Left lung (tissue), 10 donors: ENCODE results near the gene ITFG1. TPM values are rescaled to one million over a fixed set of nuclear protein-coding genes. Genes with fewer than 3 reads are reported as not detected.
A peak's percentile ranks its signal among the peaks of the same experiment; 100 is the strongest.
"Not testable (repeated sequence)": the region's sequence is repeated elsewhere in the genome, so short reads cannot be mapped to it uniquely, and the experiment has no call there.

Experiments
- ATAC-seq: fragments of 200-7000 bp; cut with Tn5 transposase; one replicate; pipeline ENCODE4 v1.9.1; 2020; ENCODE audit warnings: moderate library complexity
- DNase-seq, 4 donors: peaks; one replicate each; pipeline ENCODE4 v3.0.0-alpha.2; 2013 to 2020
- H3K27ac ChIP-seq, 2 donors: fragments of 200-600 bp; sonication (generic) in 1 of 2; one replicate each; pipeline versions ENCODE4 v1.5.0 to v1.8.0; 2020 to 2021
- H3K27me3 ChIP-seq, 2 donors: fragments of 200-600 bp; sonication (generic) in 1 of 2; one replicate each; pipeline versions ENCODE4 v1.5.0 to v1.8.0; 2020 to 2021
- H3K36me3 ChIP-seq, 2 donors: fragments of 200-600 bp; sonication (generic) in 1 of 2; one replicate each; pipeline versions ENCODE4 v1.5.0 to v1.8.0; 2020 to 2021
- H3K4me1 ChIP-seq, 2 donors: fragments of 200-600 bp; one replicate each; pipeline ENCODE4 v1.8.0; 2021
- H3K4me3 ChIP-seq, 2 donors: fragments of 200-600 bp; sonication (generic) in 1 of 2; one replicate each; pipeline versions ENCODE4 v1.5.0 to v1.8.0; 2020 to 2021; ENCODE audit warnings: mild to moderate bottlenecking in 1 of 2
- H3K9me3 ChIP-seq, 2 donors: fragments of 200-600 bp; sonication (generic) in 1 of 2; one replicate each; pipeline versions ENCODE4 v1.5.0 to v1.8.0; 2020 to 2021
- intact Hi-C, 2 donors: fragments of 100-400 bp; cut with DNase I; formaldehyde crosslinking; loops; one replicate each; pipeline versions ENCODE4 v1.11.2 to v1.14.2; 2022
- polyA plus RNA-seq, 6 donors: library from polyadenylated mRNA; unstranded; fragments of 120-200 nt; gene quantifications; one replicate each; pipeline ENCODE4 v1.2.1, GENCODE V29; 2013; ENCODE audit not compliant: insufficient read length in 6 of 6
- total RNA-seq, 2 donors: library from RNA; stranded (reverse); fragmentation: NEBNext Ultra II Directional; extraction: Animal tissue kit (Norgen Biotek cat#: 25700); gene quantifications; one replicate each; pipeline ENCODE4 v1.2.1, GENCODE V29; 2021
- TF ChIP-seq, protein P1 (sequence below), 2 donors: fragments of 200-600 bp; sonication (generic) in 1 of 2; IDR thresholded peaks; one replicate each; pipeline versions ENCODE4 v1.5.0 to v1.8.0; 2021; ENCODE audit warnings: antibody characterized with exemption in 2 of 2
- donor health status: DM: no; HTN: yes; CAD: no.
- donor health status: DM: no; HTN: no; CAD: no.

The ITFG1 gene
- total and polyA plus RNA-seq, 8 donors: 62.5 to 80.0 (median 69.2) TPM

GRCh38 chr16:47475786-47476185, 14.9 kb upstream of the ITFG1 start:
- no peaks in the 10 kb centered on the region for H3K9me3 ChIP-seq
- DNase-seq: no peak
- no peaks in the 10 kb centered on the region for H3K27me3 ChIP-seq
- TF ChIP-seq, protein P1, sequence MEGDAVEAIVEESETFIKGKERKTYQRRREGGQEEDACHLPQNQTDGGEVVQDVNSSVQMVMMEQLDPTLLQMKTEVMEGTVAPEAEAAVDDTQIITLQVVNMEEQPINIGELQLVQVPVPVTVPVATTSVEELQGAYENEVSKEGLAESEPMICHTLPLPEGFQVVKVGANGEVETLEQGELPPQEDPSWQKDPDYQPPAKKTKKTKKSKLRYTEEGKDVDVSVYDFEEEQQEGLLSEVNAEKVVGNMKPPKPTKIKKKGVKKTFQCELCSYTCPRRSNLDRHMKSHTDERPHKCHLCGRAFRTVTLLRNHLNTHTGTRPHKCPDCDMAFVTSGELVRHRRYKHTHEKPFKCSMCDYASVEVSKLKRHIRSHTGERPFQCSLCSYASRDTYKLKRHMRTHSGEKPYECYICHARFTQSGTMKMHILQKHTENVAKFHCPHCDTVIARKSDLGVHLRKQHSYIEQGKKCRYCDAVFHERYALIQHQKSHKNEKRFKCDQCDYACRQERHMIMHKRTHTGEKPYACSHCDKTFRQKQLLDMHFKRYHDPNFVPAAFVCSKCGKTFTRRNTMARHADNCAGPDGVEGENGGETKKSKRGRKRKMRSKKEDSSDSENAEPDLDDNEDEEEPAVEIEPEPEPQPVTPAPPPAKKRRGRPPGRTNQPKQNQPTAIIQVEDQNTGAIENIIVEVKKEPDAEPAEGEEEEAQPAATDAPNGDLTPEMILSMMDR (IDR thresholded peaks at IDR 0.05): no peak
- peak overlapping the region in 1 of 2 donors; percentile 23 for H3K27ac ChIP-seq
- intact Hi-C loops: no loop called here
- ATAC-seq: no peak
- no peak overlapping the region for H3K4me3 ChIP-seq
- H3K4me1 ChIP-seq: no peaks in the 10 kb centered on the region
- peaks cover 0 to 3% of the 10 kb centered on the region in 2 donors for H3K36me3 ChIP-seq

DNA sequence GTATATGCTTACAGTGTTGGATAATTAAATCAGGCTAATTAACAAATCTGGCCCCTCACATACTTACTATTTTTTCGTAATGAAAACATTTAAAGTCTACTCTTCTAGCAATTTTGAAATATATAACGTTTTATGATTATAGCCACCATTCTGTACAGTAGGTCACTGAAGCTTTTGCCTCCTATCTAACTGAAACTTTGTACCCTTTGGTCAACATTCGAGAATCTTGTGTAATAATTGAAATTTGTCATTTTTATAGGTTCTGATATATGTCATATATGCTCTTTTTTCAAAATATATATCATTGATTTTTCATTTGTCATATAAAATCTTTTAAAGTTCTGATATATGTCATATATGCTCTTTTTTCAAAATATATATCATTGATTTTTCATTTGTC, 12.9 kb upstream of the ITFG1 start:
- Histone ChIP-seq H3K4me1 (no peaks in the 10 kb centered on the region), H3K4me3 (no peak overlapping the region), H3K27ac (no peak overlapping the region), H3K9me3 (no peaks in the 10 kb centered on the region), H3K36me3 (no peaks in the 10 kb centered on the region), H3K27me3 (no peaks in the 10 kb centered on the region)
- ATAC-seq: no peak
- TF ChIP-seq, protein P1 (IDR thresholded peaks at IDR 0.05): no peak
- intact Hi-C loops: no loop called here
- DNase-seq: no peak

- intact Hi-C loops, H3K27ac ChIP-seq, H3K27me3 ChIP-seq, ATAC-seq, H3K4me1 ChIP-seq, H3K9me3 ChIP-seq, DNase-seq, H3K4me3 ChIP-seq, H3K36me3 ChIP-seq: not testable (repeated sequence)
Measured at GRCh38 chr16:47473004-47473403, 12.1 kb upstream of the ITFG1 start.

GRCh38 chr16:47470810-47471209, 9.9 kb upstream of the ITFG1 start:
- no peaks in the 10 kb centered on the region for H3K36me3 ChIP-seq
- TF ChIP-seq, protein P1 (IDR thresholded peaks at IDR 0.05): no peak
- ATAC-seq: peak; percentile 90
- no peak overlapping the region for H3K4me3 ChIP-seq
- H3K27me3 ChIP-seq: no peaks in the 10 kb centered on the region
- H3K9me3 ChIP-seq: no peaks in the 10 kb centered on the region
- intact Hi-C loops: no loop called here
- DNase-seq: no peak
- H3K4me1 ChIP-seq: peaks cover 0 to 19% of the 10 kb centered on the region in 2 donors
- no peak overlapping the region for H3K27ac ChIP-seq

- no peak overlapping the region for H3K4me3 ChIP-seq
- peaks cover 0 to 25% of the 10 kb centered on the region in 2 donors for H3K4me1 ChIP-seq
- no peak for ATAC-seq
- no peaks in the 10 kb centered on the region for H3K36me3 ChIP-seq
- no peak overlapping the region for H3K27ac ChIP-seq
- H3K27me3 ChIP-seq: no peaks in the 10 kb centered on the region
- H3K9me3 ChIP-seq: no peaks in the 10 kb centered on the region
- no peak for DNase-seq
- TF ChIP-seq, protein P1 (IDR thresholded peaks at IDR 0.05): no peak
- intact Hi-C loops: no loop called here
Measured at GRCh38 chr16:47470211-47470610, 9.3 kb upstream of the ITFG1 start.

- H3K36me3 ChIP-seq: peaks cover 0 to 6% of the 10 kb centered on the region in 2 donors
- intact Hi-C loops: no loop called here
- no peak for ATAC-seq
Measured at GRCh38 chr16:47469227-47469626, 8.4 kb upstream of the ITFG1 start.

DNA sequence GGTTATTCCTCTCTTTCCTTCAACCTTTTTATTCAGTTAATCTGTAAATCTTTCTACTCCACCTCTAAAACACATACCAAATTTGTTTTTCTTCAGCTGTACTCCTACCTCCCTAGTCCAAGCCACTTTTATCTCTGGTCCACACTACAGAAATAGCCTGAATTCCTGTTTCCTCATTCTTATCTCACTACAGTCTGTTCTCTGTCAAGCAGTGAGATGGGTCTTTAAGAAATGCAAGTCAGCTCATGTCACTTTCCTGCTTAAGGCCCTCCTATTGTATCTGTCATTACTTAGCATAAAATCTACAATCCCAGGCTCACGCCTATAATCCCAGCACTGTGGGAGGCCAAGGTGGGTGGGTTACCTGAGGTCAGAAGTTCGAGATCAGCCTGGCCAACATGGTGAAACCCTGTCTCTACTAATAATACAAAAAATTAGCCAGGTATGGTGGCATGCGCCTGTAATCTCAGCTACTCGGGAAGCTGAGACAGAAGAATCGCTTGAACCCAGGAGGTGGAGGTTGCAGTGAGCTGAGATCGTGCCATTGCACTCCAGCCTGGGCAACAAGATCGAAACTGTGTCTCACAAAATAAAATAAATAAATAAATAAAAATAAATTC, 7.3 kb upstream of the ITFG1 start:
- intact Hi-C loops, ATAC-seq, H3K9me3 ChIP-seq, H3K27ac ChIP-seq, H3K36me3 ChIP-seq, H3K4me3 ChIP-seq, H3K27me3 ChIP-seq, DNase-seq: not testable (repeated sequence)
- H3K4me1 ChIP-seq: peaks cover 7 to 44% of the 10 kb centered on the region in 2 donors

More at GRCh38 chr16:47469227-47469626, 8.4 kb upstream of the ITFG1 start:
- Histone ChIP-seq H3K4me1 (peaks cover 0 to 35% of the 10 kb centered on the region in 2 donors), H3K4me3 (no peak overlapping the region), H3K27me3 (no peaks in the 10 kb centered on the region), H3K27ac (no peak overlapping the region), H3K9me3 (no peaks in the 10 kb centered on the region)
- no peak for DNase-seq
- TF ChIP-seq, protein P1 (IDR thresholded peaks at IDR 0.05): no peak
